Thoracic aorta (tissue), 2 donors: Measurements from ENCODE around the gene APLP1. TPM values are rescaled to one million over a fixed set of nuclear protein-coding genes. Genes with fewer than 3 reads are reported as not detected.

Experiments
- ATAC-seq: fragments of 150-250 bp; one replicate; pipeline ENCODE4 v1.8.0; 2017; ENCODE audit warnings: low read depth; ENCODE audit not compliant: insufficient number of reproducible peaks, low FRiP score
- DNase-seq: peaks from one replicate; pipeline ENCODE4 v3.0.0-alpha.2; 2020; ENCODE audit warnings: low spot score
- H3K27ac ChIP-seq, 2 donors: fragments of 200-600 bp; sonication (generic); 1 replicate in 1 of 2; 2 replicates in 1 of 2; pipeline ENCODE4 v1.5.1; 2016; ENCODE audit warnings: mild to moderate bottlenecking in 2 of 2, moderate library complexity in 2 of 2
- H3K27me3 ChIP-seq: fragments of 200-600 bp; sonication (generic); replicated peaks from 2 replicates; pipeline ENCODE4 v1.6.0; 2016; ENCODE audit warnings: mild to moderate bottlenecking; ENCODE audit not compliant: insufficient read depth
- H3K36me3 ChIP-seq: fragments of 200-600 bp; sonication (generic); one replicate; pipeline ENCODE4 v1.5.1; 2016
- H3K4me1 ChIP-seq, 2 donors: fragments of 200-600 bp; sonication (generic); 1 replicate in 1 of 2; 2 replicates in 1 of 2; pipeline versions ENCODE4 v1.5.1 to v1.6.0; 2016; ENCODE audit warnings: low read depth in 2 of 2, mild to moderate bottlenecking in 1 of 2; ENCODE audit not compliant: control insufficient read depth in 1 of 2
- H3K4me3 ChIP-seq: fragments of 200-600 bp; sonication (generic); 2 replicates; pipeline ENCODE4 v1.5.1; 2016; ENCODE audit warnings: mild to moderate bottlenecking
- H3K9me3 ChIP-seq: fragments of 200-600 bp; sonication (generic); 2 replicates; pipeline ENCODE4 v1.5.1; 2016
- total RNA-seq, 2 donors: library from RNA; depleted of rRNA; stranded (reverse); fragments of >200 nt; gene quantifications; one replicate each; pipeline versions ENCODE4 v1.1.0 to v1.2.3, GENCODE V29; 2016
- TF ChIP-seq, protein P1 (sequence below): fragments of 200-600 bp; sonication (generic); IDR thresholded peaks from one replicate; pipeline ENCODE4 v1.5.1; 2019; ENCODE audit warnings: antibody characterized with exemption

The APLP1 gene
- total RNA-seq, 2 donors from 2014 or later = 28.1 to 47.2 TPM

DNA sequence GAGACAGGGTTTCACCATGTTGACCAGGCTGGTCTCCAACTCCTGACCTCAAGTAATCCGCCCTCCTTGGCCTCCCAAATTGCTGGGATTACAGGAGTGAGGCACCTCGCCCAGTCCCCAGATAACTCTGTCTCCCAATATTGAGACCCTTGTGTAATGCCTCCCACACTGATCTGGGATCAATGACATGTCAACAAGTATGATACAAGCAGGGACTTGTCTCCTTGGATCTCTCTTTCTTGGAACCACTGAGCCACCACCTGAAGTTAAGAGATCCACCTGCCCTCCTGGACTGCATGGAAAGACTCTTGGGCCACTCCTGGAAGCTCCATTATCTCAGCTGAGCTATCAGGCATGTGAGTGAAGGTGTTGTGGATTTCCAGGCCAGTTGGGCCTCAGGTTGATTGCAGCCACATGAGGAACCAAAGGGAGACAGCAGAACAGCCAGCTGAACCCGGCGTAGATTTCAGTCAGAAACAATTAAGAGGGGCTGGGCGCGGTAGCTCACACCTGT, 16.9 kb downstream of the APLP1 start:
- TF ChIP-seq, protein P1, sequence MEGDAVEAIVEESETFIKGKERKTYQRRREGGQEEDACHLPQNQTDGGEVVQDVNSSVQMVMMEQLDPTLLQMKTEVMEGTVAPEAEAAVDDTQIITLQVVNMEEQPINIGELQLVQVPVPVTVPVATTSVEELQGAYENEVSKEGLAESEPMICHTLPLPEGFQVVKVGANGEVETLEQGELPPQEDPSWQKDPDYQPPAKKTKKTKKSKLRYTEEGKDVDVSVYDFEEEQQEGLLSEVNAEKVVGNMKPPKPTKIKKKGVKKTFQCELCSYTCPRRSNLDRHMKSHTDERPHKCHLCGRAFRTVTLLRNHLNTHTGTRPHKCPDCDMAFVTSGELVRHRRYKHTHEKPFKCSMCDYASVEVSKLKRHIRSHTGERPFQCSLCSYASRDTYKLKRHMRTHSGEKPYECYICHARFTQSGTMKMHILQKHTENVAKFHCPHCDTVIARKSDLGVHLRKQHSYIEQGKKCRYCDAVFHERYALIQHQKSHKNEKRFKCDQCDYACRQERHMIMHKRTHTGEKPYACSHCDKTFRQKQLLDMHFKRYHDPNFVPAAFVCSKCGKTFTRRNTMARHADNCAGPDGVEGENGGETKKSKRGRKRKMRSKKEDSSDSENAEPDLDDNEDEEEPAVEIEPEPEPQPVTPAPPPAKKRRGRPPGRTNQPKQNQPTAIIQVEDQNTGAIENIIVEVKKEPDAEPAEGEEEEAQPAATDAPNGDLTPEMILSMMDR = no peak
- DNase-seq (no peak), ATAC-seq (no peak)
- H3K27me3 ChIP-seq = no peaks in the 10 kb centered on the region
- no peaks in the 10 kb centered on the region for H3K9me3 ChIP-seq
- no peak overlapping the region for H3K27ac ChIP-seq
- H3K4me1 ChIP-seq = no peaks in the 10 kb centered on the region
- H3K4me3 ChIP-seq = no peak overlapping the region
- H3K36me3 ChIP-seq = peaks cover 10% of the 10 kb centered on the region

DNA sequence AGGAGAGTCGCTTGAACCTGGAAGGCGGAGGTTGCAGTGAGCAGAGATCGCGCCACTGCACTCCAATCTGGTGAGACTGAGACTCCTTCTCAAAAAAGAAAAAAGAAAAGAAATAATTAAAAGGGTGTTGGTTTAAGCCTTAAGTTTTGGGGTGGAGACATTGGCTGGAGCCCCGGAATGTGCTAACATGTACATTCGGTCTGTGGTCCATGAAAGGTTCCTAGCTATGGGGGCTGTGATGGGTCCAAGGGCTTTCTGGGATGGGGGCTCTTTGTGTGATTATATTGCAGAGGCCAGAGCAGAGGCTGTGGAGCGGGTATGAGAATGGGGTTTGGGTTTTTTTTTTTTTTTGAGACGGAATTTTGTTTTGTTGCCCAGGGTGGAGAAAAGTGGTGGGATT, 17.5 kb downstream of the APLP1 start:
- Histone ChIP-seq H3K36me3 (peaks cover 10% of the 10 kb centered on the region), H3K4me1 (no peaks in the 10 kb centered on the region), H3K4me3 (no peak overlapping the region), H3K27ac (no peak overlapping the region), H3K9me3 (no peaks in the 10 kb centered on the region), H3K27me3 (no peaks in the 10 kb centered on the region)
- DNase-seq = no peak
- ATAC-seq = no peak
- TF ChIP-seq, protein P1 = no peak

DNA sequence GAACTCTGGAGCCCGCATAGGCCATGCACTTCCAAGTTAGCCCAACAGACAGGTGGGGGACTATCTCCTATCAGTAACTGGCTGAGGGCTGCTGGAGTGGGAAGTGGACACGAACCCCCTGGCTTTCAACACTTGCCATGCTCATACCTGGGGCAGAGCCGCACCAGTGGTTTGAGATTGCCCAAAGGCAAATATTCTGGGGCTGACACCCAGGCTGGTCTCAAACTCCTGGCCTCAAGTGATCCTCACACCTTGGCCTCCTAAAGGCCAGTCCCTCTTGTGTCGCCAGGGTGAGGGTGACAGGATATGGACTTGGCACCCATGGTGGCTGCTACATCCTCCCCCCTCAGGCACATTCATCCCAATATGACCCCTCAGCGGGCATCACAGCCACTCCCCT, 18.8 kb downstream of the APLP1 start:
- Histone ChIP-seq H3K27ac (no peak overlapping the region), H3K4me3 (no peak overlapping the region), H3K4me1 (no peaks in the 10 kb centered on the region), H3K27me3 (no peaks in the 10 kb centered on the region), H3K36me3 (peaks cover 10% of the 10 kb centered on the region), H3K9me3 (no peaks in the 10 kb centered on the region)
- DNase-seq (no peak), ATAC-seq (no peak)
- TF ChIP-seq, protein P1 = no peak

DNA sequence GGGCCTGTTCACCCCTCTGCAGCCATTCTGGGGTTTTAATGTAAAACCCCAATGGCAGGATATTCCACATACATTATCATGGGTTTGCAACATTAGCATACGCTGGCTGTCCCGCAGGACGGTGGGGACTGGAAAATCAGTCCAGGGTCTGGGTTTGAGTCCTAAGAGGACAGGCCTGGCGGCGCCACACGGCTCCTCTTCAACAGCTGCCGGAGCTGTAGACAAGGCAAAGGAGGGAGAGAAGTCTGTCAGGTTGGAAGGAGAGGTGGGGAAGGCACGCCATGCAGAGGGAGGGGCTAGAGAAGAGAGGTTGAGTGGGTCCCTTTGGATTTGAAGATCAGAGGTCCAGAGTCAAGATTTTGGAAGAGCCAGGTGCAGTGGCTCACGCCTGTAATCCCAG, 20.0 kb downstream of the APLP1 start:
- no peaks in the 10 kb centered on the region for H3K4me1 ChIP-seq
- DNase-seq (no peak), ATAC-seq (no peak)
- TF ChIP-seq, protein P1 = no peak
- no peaks in the 10 kb centered on the region for H3K27me3 ChIP-seq
- H3K36me3 ChIP-seq = peaks cover 10% of the 10 kb centered on the region
- no peak overlapping the region for H3K4me3 ChIP-seq
- no peak overlapping the region for H3K27ac ChIP-seq
- no peaks in the 10 kb centered on the region for H3K9me3 ChIP-seq

DNA sequence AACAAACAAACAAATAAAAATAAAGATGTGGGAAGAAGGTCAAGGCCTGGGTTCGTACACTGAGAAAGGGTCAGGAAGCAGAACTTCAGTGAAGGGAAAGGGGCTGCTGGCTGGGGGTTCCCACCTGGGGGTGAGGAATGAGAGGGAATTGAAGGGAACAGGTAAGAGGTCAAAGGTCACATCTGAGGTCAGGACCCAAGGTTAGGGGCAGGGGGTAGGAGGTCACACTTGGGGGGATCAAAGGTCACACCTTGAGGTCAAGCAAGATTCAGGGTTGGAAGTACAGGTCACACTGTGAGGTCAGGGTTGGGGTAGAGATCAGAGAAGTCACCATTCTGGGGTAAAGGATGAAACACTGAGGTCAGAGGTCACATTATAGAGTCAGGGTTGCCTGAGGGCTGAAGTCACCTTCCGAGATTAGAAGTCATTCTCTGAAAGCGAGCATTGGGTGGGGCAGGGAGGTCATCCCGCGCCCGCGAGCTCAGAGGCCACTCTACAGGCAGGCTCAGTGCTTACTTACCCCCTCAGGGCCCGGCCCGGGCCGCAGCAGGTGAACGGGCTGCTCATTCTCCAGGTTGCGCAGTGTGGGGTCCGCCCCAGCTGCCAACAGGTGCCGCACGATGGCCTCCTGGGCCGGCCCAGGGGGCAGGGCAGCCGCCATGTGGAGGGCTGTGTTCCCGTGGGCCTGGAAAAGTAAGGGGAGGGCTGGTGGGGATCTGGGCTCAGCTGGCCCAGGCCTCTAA, 21.2 kb downstream of the APLP1 start:
- peaks cover 10% of the 10 kb centered on the region for H3K36me3 ChIP-seq
- no peaks in the 10 kb centered on the region for H3K9me3 ChIP-seq
- H3K4me1 ChIP-seq = no peaks in the 10 kb centered on the region
- DNase-seq = no peak
- ATAC-seq = no peak
- H3K27ac ChIP-seq = no peak overlapping the region
- H3K27me3 ChIP-seq = no peaks in the 10 kb centered on the region
- no peak overlapping the region for H3K4me3 ChIP-seq
- TF ChIP-seq, protein P1 = no peak
